Endothelial cell of umbilical vein (primary cell): ENCODE data around the gene HLA-DOA. TPM values are rescaled to one million over a fixed set of nuclear protein-coding genes. Genes with fewer than 3 reads are reported as not detected.
A peak's percentile ranks its signal among the peaks of the same experiment; 100 is the strongest.

ENCODE experiments used
- BruUV-seq: library from RNA; stranded (reverse); fragments of 400-500 nt; replicated peaks from 2 replicates; lab custom pipeline; 2021; lab: Mats Ljungman, UMichigan
- CTCF ChIA-PET: fragments of 300-600, 350-600 bp; sonication (Branson Sonifier 250); formaldehyde crosslinking; loops from one replicate; lab custom pipeline; 2021; ENCODE audit warnings: antibody characterized with exemption, inconsistent platforms; lab: Charles Lee
- POLR2A ChIA-PET: fragments of 300-600, 350-600 bp; sonication (Branson Sonifier 250); formaldehyde crosslinking; loops from one replicate; lab custom pipeline; 2021; ENCODE audit warnings: antibody characterized with exemption, inconsistent platforms; lab: Charles Lee
- DNase-seq: peaks from one replicate; pipeline ENCODE4 v3.0.0-alpha.2; 2011; ENCODE audit warnings: low read depth, low spot score
- FAIRE-seq: peaks from 2 replicates; lab custom pipeline; 2011; peaks lifted over from hg19 to GRCh38; lab: Jason Lieb, UNC
- H2AFZ ChIP-seq: 2 replicates; pipeline ENCODE4 v1.6.0; 2012; ENCODE audit warnings: low read depth, low read length, control low read depth, inconsistent platforms
- H3K27ac ChIP-seq: 2 replicates; pipeline ENCODE4 v1.5.1; 2011; ENCODE audit warnings: low read depth, mild to moderate bottlenecking, control low read depth, low read length, moderate library complexity; ENCODE audit not compliant: insufficient read depth
- H3K27me3 ChIP-seq, 2 experiments: 2 replicates each; pipeline versions ENCODE4 v1.6.0 to v1.6.1; 2011; ENCODE audit warnings: low read length in 2 of 2, mixed read lengths in 1 of 2; ENCODE audit not compliant: control insufficient read depth in 2 of 2, insufficient read depth in 2 of 2
- H3K36me3 ChIP-seq, 2 experiments: 2 replicates in 1 of 2; 3 replicates in 1 of 2; pipeline ENCODE4 v1.5.1; 2011; ENCODE audit warnings: low read length in 2 of 2, mild to moderate bottlenecking in 1 of 2, moderate library complexity in 1 of 2; ENCODE audit not compliant: control insufficient read depth in 2 of 2, insufficient read depth in 2 of 2; ENCODE audit errors: extremely low read depth in 1 of 2
- H3K4me1 ChIP-seq: 3 replicates; pipeline ENCODE4 v1.5.1; 2011; ENCODE audit warnings: mild to moderate bottlenecking, low read length; ENCODE audit not compliant: control insufficient read depth, insufficient read depth; ENCODE audit errors: extremely low read depth
- H3K4me2 ChIP-seq: 2 replicates; pipeline ENCODE4 v1.6.1; 2011; ENCODE audit warnings: low read length, control low read depth, mixed read lengths; ENCODE audit not compliant: insufficient read depth
- H3K4me3 ChIP-seq, 3 experiments: fragments of 200-600 bp in 1 of 3; sonication (generic), shearing (Covaris generic) in 1 of 3; replicated peaks in 1 of 3; 2 replicates each; pipeline ENCODE4 v1.5.1; 2011 to 2016; ENCODE audit warnings: control low read depth in 3 of 3, low read length in 3 of 3, mild to moderate bottlenecking in 2 of 3, inconsistent platforms in 1 of 3, low read depth in 1 of 3, moderate library complexity in 1 of 3; ENCODE audit not compliant: insufficient read depth in 1 of 3
- H3K79me2 ChIP-seq: 2 replicates; pipeline ENCODE4 v1.6.0; 2012; ENCODE audit warnings: low read length, inconsistent platforms; ENCODE audit not compliant: control insufficient read depth, insufficient read depth
- H3K9ac ChIP-seq: replicated peaks from 2 replicates; pipeline ENCODE3; 2011; ENCODE audit warnings: low read length, control low read depth; ENCODE audit not compliant: insufficient read depth; ENCODE audit errors: extremely low read depth
- H3K9me1 ChIP-seq: replicated peaks from 3 replicates; pipeline ENCODE4 v1.6.0; 2011; ENCODE audit warnings: mild to moderate bottlenecking, low read length; ENCODE audit not compliant: control insufficient read depth, insufficient read depth; ENCODE audit errors: extremely low read depth
- H3K9me3 ChIP-seq: replicated peaks from 2 replicates; pipeline ENCODE4 v1.5.1; 2012; ENCODE audit warnings: low read length, inconsistent platforms; ENCODE audit not compliant: control insufficient read depth, insufficient read depth
- H4K20me1 ChIP-seq: replicated peaks from 2 replicates; pipeline ENCODE3; 2011; ENCODE audit warnings: mild to moderate bottlenecking, low read length; ENCODE audit not compliant: control insufficient read depth, insufficient read depth; ENCODE audit errors: extremely low read depth
- EZH2 ChIP-seq: IDR thresholded peaks from 2 replicates; pipeline ENCODE4 v1.6.1; 2012; ENCODE audit warnings: borderline replicate concordance, low read depth, mild to moderate bottlenecking, moderate library complexity, low read length, inconsistent platforms; ENCODE audit not compliant: severe bottlenecking
- FOS ChIP-seq: IDR thresholded peaks from 2 replicates; pipeline ENCODE4 v1.6.1; 2011; ENCODE audit warnings: mild to moderate bottlenecking, low read length, moderate library complexity, borderline replicate concordance; ENCODE audit not compliant: insufficient read depth
- GATA2 ChIP-seq: IDR thresholded peaks from 2 replicates; pipeline ENCODE4 v1.7.0; 2011; ENCODE audit warnings: low read depth, mild to moderate bottlenecking, moderate library complexity, mixed read lengths, low read length; ENCODE audit not compliant: insufficient read length, insufficient read depth
- JUN ChIP-seq: IDR thresholded peaks from 2 replicates; pipeline ENCODE4 v1.6.1; 2011; ENCODE audit warnings: borderline replicate concordance, low read depth; ENCODE audit not compliant: insufficient read length, insufficient read depth
- MYC ChIP-seq: IDR thresholded peaks from one replicate; pipeline ENCODE4 v1.6.1; 2011; ENCODE audit warnings: mild to moderate bottlenecking, low read depth, low read length
- POLR2A ChIP-seq: IDR thresholded peaks from 2 replicates; pipeline ENCODE4 v1.6.1; 2012; ENCODE audit warnings: low read depth, mild to moderate bottlenecking, control low read depth, low read length
- POLR2AphosphoS5 ChIP-seq: IDR thresholded peaks from 2 replicates; pipeline ENCODE4 v1.6.1; 2012; ENCODE audit warnings: low read depth, mild to moderate bottlenecking, control low read depth, low read length, moderate library complexity; ENCODE audit not compliant: insufficient read depth
- dilution Hi-C: fragments of 300-500 bp; cut with MboI; formaldehyde crosslinking; loops from one replicate; pipeline ENCODE4 v1.15.0; 2019; ENCODE audit warnings: low sequenced_read_pairs; ENCODE audit not compliant: extremely low pct_ligation_motif_present
- intact Hi-C: fragments of 100-400 bp; cut with micrococcal nuclease; formaldehyde crosslinking; loops from one replicate; pipeline ENCODE4 v1.10.0; 2022
- polyA plus RNA-seq, 4 experiments: library from polyadenylated mRNA; depleted of rRNA in 3 of 4; stranded (reverse) in 3 of 4; unstranded in 1 of 4; fragments of >200 nt; gene quantifications; 2 replicates each; pipeline versions ENCODE4 v1.2.1 to v1.2.3, GENCODE V29; 2011 to 2012; ENCODE audit warnings: missing spikeins in 1 of 4
- total RNA-seq: library from RNA; stranded (reverse); gene quantifications from 2 replicates; pipeline ENCODE4 v1.2.3, GENCODE V29; 2021
- TF ChIP-seq, protein P1 (sequence below), 2 donors: IDR thresholded peaks; 1 replicate in 1 of 2; 2 replicates in 1 of 2; pipeline ENCODE4 v1.5.1; 2011; ENCODE audit warnings: low read length in 2 of 2, mild to moderate bottlenecking in 2 of 2, moderate library complexity in 2 of 2, control low read depth in 1 of 2, inconsistent platforms in 1 of 2, low read depth in 1 of 2; ENCODE audit not compliant: insufficient read depth in 1 of 2; ENCODE audit errors: extremely low read depth in 1 of 2
- TF ChIP-seq, protein P2 (sequence below): IDR thresholded peaks from 2 replicates; pipeline ENCODE4 v1.6.1; 2011; ENCODE audit not compliant: insufficient read depth, insufficient read length

The HLA-DOA gene
- total and polyA plus RNA-seq, 2 donors (not counting 3 experiments of a cell fraction or from before 2014, with no cell fraction given) = not detected

DNA sequence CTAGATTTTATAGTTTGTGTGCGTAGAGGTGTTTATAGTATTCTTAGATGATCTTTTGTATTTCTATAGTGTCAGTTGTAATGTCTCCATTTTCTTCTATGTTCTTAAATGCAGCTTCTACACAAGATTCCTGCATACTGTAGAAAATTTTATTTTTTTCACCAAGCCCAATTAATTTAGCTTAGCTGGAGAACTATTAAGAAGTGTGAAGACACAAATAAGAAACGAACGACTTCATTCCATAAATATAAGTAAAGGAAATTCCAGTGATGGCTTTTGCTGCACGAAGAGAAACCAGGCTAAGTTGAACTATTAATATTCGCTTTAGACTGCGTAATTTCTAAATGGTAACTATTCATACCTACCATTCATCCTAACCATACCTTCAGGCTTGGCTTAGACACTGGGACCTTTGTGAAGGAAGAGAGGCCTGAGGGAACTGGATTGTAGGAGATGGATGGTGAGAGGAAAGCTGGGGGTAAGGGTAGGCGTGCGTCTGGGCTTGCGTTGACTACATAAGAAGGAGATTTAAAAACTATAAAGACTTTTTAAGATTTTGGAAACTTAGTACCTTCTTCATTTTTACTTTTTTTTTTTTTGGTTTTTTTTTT is 15.9 kb downstream of the HLA-DOA start:
- FAIRE-seq = no peak
- Histone ChIP-seq H3K9me1 (no peaks in the 10 kb centered on the region), H3K4me2 (peak overlapping the region; percentile 24), H3K4me3 (no peak overlapping the region), H2AFZ (no peak overlapping the region), H3K27ac (no peak overlapping the region), H3K4me1 (peaks cover 11% of the 10 kb centered on the region), H4K20me1 (no peaks in the 10 kb centered on the region), H3K9me3 (no peaks in the 10 kb centered on the region), H3K79me2 (no peaks in the 10 kb centered on the region), H3K36me3 (no peaks in the 10 kb centered on the region), H3K9ac (no peak overlapping the region), H3K27me3 (peaks cover 4 to 11% of the 10 kb centered on the region in 2 experiments)
- dilution Hi-C loops = no loop called here
- peak; percentile 56 for DNase-seq
- TF ChIP-seq POLR2A (no peak), FOS (no peak), GATA2 (no peak), MYC (no peak)
- intact Hi-C loops = no loop called here
- ChIA-PET POLR2A (interaction anchor here (0.7 to 1.1 kb wide), 4 partner anchors 9 to 23 kb away, joined by 3 to 6 read pairs (median 4); no protein-coding TSS in a partner anchor), CTCF (interaction anchor here (0.9 to 1.7 kb wide), 9 partner anchors 9 to 155 kb away, joined by 3 to 20 read pairs (median 5); partner anchors contain the start of gene TAP2)
- BruUV-seq = no TSS peak

DNA sequence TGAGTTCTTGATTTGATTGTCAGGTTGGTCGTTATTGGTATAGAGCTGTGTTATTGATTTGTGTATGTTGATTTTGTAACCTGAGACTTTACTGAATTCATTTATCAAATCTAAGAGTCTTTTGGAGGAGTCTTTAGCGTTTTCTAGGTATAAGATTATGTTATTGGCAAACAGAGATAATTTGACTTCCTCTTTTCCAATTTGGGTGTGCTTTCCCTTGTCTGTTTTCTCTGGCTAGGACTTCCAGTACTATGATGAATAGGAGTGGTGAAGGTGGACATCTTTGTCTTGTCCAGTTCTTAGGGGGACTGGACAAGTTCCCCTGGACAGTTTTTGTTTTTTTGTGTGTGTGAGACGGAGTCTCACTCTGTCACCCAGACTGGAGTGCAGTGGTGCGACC is 17.4 kb downstream of the HLA-DOA start:
- peaks cover 11% of the 10 kb centered on the region for H3K4me1 ChIP-seq
- no TSS peak for BruUV-seq
- ChIA-PET POLR2A (interaction anchor here (1.1 kb wide), 1 partner anchor 19 kb away, joined by 6 read pairs; no protein-coding TSS in a partner anchor), CTCF (interaction anchor here (0.6 to 1.5 kb wide), 4 partner anchors 23 to 564 kb away, joined by 3 to 4 read pairs (median 3); partner anchors contain the start of gene TAP2)
- no peaks in the 10 kb centered on the region for H3K9me1 ChIP-seq
- no peak overlapping the region for H3K4me2 ChIP-seq
- H3K9me3 ChIP-seq = no peaks in the 10 kb centered on the region
- TF ChIP-seq JUN (no peak), POLR2AphosphoS5 (no peak), GATA2 (no peak), FOS (no peak), POLR2A (no peak), MYC (no peak), EZH2 (no peak)
- TF ChIP-seq, protein P1, sequence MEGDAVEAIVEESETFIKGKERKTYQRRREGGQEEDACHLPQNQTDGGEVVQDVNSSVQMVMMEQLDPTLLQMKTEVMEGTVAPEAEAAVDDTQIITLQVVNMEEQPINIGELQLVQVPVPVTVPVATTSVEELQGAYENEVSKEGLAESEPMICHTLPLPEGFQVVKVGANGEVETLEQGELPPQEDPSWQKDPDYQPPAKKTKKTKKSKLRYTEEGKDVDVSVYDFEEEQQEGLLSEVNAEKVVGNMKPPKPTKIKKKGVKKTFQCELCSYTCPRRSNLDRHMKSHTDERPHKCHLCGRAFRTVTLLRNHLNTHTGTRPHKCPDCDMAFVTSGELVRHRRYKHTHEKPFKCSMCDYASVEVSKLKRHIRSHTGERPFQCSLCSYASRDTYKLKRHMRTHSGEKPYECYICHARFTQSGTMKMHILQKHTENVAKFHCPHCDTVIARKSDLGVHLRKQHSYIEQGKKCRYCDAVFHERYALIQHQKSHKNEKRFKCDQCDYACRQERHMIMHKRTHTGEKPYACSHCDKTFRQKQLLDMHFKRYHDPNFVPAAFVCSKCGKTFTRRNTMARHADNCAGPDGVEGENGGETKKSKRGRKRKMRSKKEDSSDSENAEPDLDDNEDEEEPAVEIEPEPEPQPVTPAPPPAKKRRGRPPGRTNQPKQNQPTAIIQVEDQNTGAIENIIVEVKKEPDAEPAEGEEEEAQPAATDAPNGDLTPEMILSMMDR (IDR thresholded peaks at IDR 0.05; ENCODE audit: extremely low read depth in 1 of 2, insufficient read depth in 1 of 2, low read depth in 1 of 2, low read length in 2 of 2) = no peak
- TF ChIP-seq, protein P2, sequence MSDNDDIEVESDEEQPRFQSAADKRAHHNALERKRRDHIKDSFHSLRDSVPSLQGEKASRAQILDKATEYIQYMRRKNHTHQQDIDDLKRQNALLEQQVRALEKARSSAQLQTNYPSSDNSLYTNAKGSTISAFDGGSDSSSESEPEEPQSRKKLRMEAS = no peak
- intact Hi-C loops (no loop called here), dilution Hi-C loops (no loop called here)
- H3K9ac ChIP-seq = no peak overlapping the region
- DNase-seq (no peak), FAIRE-seq (no peak)
- no peak overlapping the region for H2AFZ ChIP-seq
- no peaks in the 10 kb centered on the region for H4K20me1 ChIP-seq
- peaks cover 4 to 19% of the 10 kb centered on the region in 2 experiments for H3K27me3 ChIP-seq
- no peak overlapping the region for H3K4me3 ChIP-seq
- no peaks in the 10 kb centered on the region for H3K79me2 ChIP-seq
- no peaks in the 10 kb centered on the region for H3K36me3 ChIP-seq
- no peak overlapping the region for H3K27ac ChIP-seq
